ENCODE results near the gene SLC8B1.

The SLC8B1 gene

DNA sequence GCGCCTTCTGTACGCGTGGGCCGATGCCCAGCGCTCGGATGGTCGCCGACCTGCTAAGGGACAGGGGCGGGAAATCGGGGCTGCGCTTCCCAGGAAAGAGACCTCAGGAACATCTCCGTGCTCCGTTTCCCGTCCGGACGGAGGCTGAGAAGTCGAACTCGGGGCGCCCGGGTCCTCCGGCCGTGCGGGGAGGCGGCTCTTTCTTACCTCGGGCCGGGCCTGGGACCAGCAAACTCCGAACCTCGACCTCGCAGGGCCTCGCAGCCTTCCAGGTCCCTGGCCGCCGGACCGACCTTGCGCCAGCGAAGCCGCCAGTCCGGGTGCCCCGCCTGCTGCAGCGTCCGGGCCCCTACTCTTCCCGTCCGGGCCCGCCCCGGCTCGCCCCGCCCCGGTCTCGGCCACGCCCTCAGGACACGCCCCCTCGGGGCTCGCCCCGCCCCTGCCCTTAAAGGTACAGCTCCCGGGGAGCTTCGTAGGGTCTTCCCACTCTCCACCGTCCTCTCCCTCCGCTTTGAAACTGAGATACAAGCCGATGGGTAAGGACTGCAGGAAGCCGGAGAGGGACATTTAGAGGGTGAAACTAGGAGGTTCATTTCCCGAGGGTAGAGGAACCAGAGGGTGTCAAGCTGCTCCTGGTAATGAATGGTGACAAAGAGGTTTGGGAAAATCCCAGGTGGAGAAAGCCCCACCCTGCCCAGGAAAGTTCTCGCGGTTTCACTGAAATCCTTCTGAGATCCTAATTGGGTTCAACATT lies at the start of gene SLC8B1:
TSS of gene SLC8B1 (minus strand) at position 324 of the 754 bp plus-strand sequence. CDS start 2,231 bp downstream, outside the sequence.
- DNase-seq (ENCODE audit: low read depth in 3 of 3) = peak; percentile 76 to 87 (median 85)

DNA sequence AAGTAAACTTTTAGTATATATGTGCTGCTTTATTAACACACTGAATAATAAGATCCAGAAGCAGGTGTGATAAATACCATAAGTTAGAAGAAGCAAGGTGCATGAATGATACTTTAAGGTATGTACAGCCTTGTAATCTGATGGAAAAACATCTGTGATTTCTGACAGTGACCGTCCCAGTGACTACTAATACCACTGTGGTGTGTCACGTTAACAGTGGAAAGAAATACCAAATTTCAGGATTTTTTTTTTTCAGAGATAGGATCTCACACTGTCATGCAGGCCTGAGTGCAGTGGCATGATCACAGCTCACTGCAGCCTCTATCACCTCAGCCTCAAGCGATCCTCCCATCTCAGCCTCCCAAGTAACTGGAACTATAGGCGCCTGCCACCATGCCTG lies 47.3 kb upstream of the SLC8B1 start:
- DNase-seq (ENCODE audit: low read depth in 3 of 3) = no peak

DNA sequence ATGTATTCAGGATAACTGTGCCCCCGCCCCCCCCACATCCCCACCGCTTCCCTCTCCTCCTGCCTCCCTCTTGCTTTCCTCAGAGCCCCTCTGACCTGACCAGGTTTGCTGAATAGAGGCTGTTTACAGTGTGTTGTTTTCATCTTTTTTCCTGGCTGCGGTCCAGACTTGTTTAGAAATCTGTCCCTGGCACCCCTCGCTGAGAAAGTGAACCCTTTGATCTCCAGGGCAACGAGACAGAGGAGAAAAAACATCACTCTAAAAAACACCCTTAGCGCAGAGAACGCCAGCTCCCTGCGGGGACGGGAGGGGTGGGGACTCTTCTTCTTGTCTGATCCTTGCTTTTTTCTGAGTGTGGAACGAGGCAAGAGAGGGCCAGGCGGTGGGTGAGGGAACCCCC lies 46.3 kb upstream of the SLC8B1 start:
- DNase-seq (ENCODE audit: low read depth in 3 of 3) = no peak

DNA sequence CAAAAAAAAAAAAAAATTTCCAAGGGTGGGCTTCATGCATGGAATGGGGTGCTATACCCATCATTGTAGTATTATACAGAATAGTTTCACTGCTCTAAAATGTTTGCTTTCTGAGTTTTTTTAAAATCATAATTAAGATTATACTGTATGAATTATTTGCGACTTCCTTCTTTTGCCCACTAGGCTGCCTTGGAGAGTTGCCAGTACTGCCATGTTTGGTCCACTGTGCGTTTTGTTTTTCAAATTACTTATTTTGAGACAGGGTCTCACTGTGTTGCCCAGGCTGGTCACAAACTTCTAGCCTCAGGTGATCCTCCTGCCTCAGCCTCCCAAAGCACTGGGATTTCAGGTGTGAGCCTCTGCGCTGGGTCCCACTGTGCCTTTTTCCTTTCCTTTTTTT lies 43.4 kb upstream of the SLC8B1 start:
- DNase-seq (ENCODE audit: low read depth in 3 of 3) = no peak

DNA sequence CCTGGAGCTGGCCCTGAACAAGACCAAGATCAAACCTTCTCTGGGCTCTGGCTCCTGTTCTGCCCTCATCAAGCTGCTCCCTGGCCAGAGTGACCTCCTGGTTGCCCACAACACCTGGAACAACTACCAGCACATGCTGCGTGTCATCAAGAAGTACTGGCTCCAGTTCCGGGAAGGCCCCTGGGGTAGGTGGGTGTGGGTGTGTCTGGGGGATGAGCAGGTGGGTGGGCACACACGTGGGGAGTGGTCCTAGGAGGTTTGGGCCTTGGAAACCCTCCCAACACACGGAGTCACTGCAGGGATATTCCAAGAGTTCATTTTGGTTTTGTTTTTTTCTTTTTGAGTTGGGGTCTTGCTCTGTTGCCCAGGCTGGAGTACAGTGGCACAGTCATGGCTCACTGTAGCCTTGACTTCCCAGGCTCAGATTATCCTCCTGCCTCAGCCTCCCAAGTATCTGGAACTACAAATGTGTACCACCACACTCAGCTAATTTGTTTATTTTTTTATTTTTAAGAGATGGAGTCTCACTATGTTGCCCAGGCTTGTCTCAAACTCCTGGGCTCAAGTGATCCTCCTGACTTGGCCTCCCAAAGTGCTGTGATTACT lies 40.0 kb upstream of the SLC8B1 start:
- no peak for DNase-seq (ENCODE audit: low read depth in 3 of 3)

GRCh38 chr12:113373969-113374368 lies 39.1 kb upstream of the SLC8B1 start:
- no peak for DNase-seq (ENCODE audit: low read depth in 3 of 3)

DNA sequence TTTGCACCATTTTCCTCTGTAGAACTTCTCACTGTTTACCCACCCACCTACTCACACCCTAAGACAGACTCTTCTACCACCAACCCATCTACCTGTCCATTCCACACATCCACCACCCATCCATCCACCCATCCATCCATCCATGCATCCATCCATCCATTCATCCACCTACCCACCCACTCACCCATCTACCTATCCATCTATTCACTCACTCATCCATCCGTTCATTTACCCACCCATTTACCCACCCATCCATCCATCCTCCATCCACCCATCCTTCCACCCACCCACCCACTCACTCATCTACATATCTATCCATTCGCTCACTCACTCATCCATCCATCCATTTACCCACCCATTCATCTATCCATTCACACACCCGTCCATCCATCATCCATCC lies 38.5 kb upstream of the SLC8B1 start:
- no peak for DNase-seq (ENCODE audit: low read depth in 3 of 3)

DNA sequence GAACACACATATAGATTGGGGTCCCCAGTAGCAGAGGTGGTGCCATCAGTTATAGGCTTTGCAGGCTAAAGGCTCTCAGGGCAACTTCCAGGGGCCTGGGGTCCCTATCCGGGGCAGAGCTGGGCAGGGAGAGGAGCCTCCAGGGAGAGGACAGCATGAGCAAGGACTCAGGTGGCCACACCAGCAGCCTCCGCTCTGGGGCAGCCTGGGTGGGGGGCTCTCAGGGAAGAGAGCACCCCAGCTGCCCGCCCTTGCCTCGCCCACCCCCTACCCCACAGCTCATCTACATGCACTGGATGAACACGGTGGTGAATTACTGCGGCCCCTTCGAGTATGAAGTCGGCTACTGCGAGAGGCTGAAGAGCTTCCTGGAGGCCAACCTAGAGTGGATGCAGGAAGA lies 37.5 kb upstream of the SLC8B1 start:
- no peak for DNase-seq (ENCODE audit: low read depth in 3 of 3)

- DNase-seq (ENCODE audit: low read depth in 3 of 3) = no peak
Measured at GRCh38 chr12:113371808-113372207, 36.9 kb upstream of the SLC8B1 start.

- DNase-seq (ENCODE audit: low read depth in 3 of 3) = no peak
Measured at GRCh38 chr12:113370923-113371682, 36.2 kb upstream of the SLC8B1 start.

DNA sequence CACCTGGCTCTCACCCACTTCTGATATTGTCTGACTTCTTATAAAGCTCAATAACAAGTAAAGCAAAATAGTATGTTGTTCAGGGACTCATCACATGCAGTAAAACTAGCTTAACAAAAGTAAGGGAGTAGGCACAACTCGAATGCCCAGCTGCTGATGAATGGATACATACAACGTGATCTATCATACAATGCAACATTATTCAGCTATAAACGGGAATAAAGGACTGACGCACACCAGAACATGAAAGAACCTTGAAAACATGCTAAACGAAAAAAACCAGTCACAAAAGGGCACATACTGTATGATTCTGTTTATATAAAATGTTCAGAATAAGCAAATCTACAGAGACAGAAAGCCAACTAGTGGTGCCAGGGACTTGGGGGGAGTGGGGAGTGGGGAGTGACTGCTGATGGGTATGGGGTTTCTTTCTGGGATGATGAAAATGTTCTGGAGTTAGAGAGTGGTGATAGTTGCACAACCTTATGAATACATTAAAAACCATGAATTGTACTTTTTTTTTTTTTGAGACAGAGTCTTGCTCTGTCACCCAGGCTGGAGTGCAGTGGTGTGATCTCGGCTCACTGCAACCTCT lies 34.6 kb upstream of the SLC8B1 start:
- no peak for DNase-seq (ENCODE audit: low read depth in 3 of 3)

DNA sequence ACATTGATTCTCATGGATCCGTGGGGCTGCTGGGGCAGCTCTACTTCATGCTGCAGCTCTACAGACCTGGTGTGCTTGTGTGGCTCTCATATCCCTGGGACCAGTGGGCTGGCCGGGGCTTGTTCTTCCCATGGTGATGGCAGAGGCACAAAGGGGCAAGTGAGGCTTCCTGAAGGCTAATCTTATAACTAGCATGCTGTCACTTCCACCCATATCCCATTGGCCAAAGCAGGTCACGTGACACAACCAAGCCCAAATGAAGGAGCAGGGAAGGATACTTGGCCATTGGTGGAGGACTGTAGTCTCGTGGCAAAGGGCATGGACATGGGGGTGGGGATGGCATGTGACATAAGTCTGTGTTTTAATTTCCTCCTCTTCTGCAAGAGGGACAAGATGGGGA lies 33.4 kb upstream of the SLC8B1 start:
- DNase-seq (ENCODE audit: low read depth in 3 of 3) = no peak

GRCh38 chr12:113366827-113367226 lies 31.9 kb upstream of the SLC8B1 start:
- DNase-seq (ENCODE audit: low read depth in 3 of 3) = no peak

DNA sequence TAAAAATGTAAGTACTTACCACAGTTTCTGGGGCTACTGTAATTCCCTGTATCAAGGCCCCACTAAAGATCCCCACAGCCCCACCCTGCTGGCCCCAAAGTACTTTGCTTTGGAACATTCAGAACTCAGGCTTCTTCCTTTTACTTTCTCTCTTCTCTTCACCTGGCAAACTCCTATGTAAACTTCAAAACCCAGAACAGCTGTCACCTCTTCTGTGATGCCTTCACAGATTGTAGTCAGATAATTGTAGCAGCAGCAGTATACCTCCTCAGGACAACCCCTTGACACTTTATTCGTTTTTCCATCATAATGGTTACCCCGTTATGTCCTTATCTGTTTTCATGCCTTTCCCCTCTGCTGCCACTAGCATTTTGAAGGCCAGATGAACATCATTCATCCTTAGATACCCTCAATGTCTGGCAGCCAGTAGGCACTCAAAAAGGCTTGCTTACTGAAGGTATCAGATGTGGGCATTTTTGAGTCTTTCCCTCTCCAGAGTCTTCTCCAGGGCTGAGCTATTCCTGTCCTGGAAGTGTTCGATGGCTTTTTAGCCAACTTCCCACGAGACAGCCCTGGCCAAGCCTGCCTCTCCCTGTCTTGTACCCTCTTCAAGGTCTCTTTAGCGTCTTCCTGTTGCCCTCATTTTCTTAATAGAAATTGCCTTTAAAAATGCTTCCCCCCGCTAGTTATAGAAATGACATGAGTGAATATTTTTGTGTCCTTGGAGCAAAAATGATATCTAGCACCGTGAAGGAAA lies 30.9 kb upstream of the SLC8B1 start:
- no peak for DNase-seq (ENCODE audit: low read depth in 3 of 3)

DNA sequence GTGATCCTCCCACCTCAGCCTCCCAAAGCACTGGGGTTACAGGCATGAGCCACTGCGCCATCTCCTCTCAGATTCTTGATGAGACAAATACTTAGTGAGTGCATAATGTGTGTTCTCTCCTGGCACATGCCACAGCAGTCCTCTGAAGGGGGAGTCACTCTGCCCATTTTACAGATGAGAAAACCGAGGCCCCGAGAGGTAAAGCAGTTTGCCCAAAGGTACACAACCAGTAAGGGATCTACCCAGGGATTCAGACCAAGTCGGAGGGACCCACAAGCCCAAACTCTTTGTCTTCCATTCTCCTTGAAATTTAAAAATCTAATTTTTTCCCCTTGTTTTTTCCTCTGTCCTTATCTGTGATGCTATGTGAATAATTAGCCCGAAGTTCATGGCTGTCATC lies 29.8 kb upstream of the SLC8B1 start:
- DNase-seq (ENCODE audit: low read depth in 3 of 3) = no peak

GRCh38 chr12:113361574-113362370 lies 26.9 kb upstream of the SLC8B1 start:
- DNase-seq (ENCODE audit: low read depth in 3 of 3) = no peak

- DNase-seq (ENCODE audit: low read depth in 3 of 3) = no peak
Measured at GRCh38 chr12:113359939-113360748, 25.2 kb upstream of the SLC8B1 start.

GRCh38 chr12:113359133-113359938 lies 24.4 kb upstream of the SLC8B1 start:
- DNase-seq (ENCODE audit: low read depth in 3 of 3) = no peak
